Inflammatory macrophage (primary cell): ENCODE data around the gene CNNM2.
"Not testable (repeated sequence)": the region's sequence is repeated elsewhere in the genome, so short reads cannot be mapped to it uniquely, and the experiment has no call there.

ENCODE experiments used
- DNase-seq, 2 donors: peaks; one replicate each; pipeline ENCODE4 v3.0.0-alpha.2; 2020 to 2022

CNNM2 gene

GRCh38 chr10:103042129-103042528 is 124.0 kb downstream of the CNNM2 start:
- DNase-seq = no peak

GRCh38 chr10:103042908-103043307 is 124.8 kb downstream of the CNNM2 start:
- DNase-seq = no peak

GRCh38 chr10:103044942-103045489 is 126.9 kb downstream of the CNNM2 start:
- DNase-seq = no peak

GRCh38 chr10:103045961-103046360 is 127.9 kb downstream of the CNNM2 start:
- no peak for DNase-seq

- DNase-seq = no peak
Observed at GRCh38 chr10:103047381-103047780, 129.3 kb downstream of the CNNM2 start.

- no peak for DNase-seq
Observed at GRCh38 chr10:103049237-103049636, 131.1 kb downstream of the CNNM2 start.

GRCh38 chr10:103053659-103054581 is 135.8 kb downstream of the CNNM2 start:
- DNase-seq = peak; percentile 27 to 59

GRCh38 chr10:103054621-103055020 is 136.5 kb downstream of the CNNM2 start:
- DNase-seq = no peak

GRCh38 chr10:103055105-103055504 is 137.0 kb downstream of the CNNM2 start:
- no peak for DNase-seq

- no peak for DNase-seq
Observed at GRCh38 chr10:103058034-103058433, 139.9 kb downstream of the CNNM2 start.

- DNase-seq = no peak
Observed at GRCh38 chr10:103060575-103060974, 142.5 kb downstream of the CNNM2 start.

GRCh38 chr10:103062854-103063590 is 144.9 kb downstream of the CNNM2 start:
- no peak for DNase-seq

- no peak for DNase-seq
Observed at GRCh38 chr10:103064956-103065355, 146.9 kb downstream of the CNNM2 start.

GRCh38 chr10:103066141-103067098 is 148.3 kb downstream of the CNNM2 start:
- DNase-seq = no peak

GRCh38 chr10:103067099-103067477 is 149.0 kb downstream of the CNNM2 start:
- not testable (repeated sequence) for DNase-seq

GRCh38 chr10:103067484-103067883 is 149.4 kb downstream of the CNNM2 start:
- peak in 1 of 2 donors; percentile 7 for DNase-seq

- no peak for DNase-seq
Observed at GRCh38 chr10:103067956-103068355, 149.9 kb downstream of the CNNM2 start.

- peak; percentile 49 to 53 for DNase-seq
Observed at GRCh38 chr10:103069453-103070331, 151.6 kb downstream of the CNNM2 start.

GRCh38 chr10:103072276-103072675 is 154.2 kb downstream of the CNNM2 start:
- DNase-seq = no peak

- DNase-seq = no peak
Observed at GRCh38 chr10:103072891-103073290, 154.8 kb downstream of the CNNM2 start.

- no peak for DNase-seq
Observed at GRCh38 chr10:103077020-103077419, 158.9 kb downstream of the CNNM2 start.
